OCI-LY1 (cell line): ENCODE measurements around the gene IKZF2.

Source experiments
- H2AFZ ChIP-seq: fragments of 200-600 bp; sonication (generic), shearing (Covaris generic); 2 replicates; pipeline ENCODE4 v1.6.0; 2014; ENCODE audit warnings: antibody characterized with exemption, mild to moderate bottlenecking, low read length
- H3F3A ChIP-seq: fragments of 200-600 bp; sonication (generic), shearing (Covaris generic); 2 replicates; pipeline ENCODE4 v1.6.0; 2014; ENCODE audit warnings: mild to moderate bottlenecking, antibody characterized with exemption, low read length, moderate library complexity; ENCODE audit not compliant: insufficient read depth
- H3K27ac ChIP-seq: fragments of 200-600 bp; sonication (generic); 2 replicates; pipeline ENCODE4 v1.5.1; 2014; ENCODE audit warnings: low read length, mixed run types, mild to moderate bottlenecking, low read depth; ENCODE audit not compliant: poor library complexity, severe bottlenecking
- H3K27me3 ChIP-seq: fragments of 200-600 bp; sonication (generic); 2 replicates; pipeline ENCODE4 v1.6.0; 2014; ENCODE audit warnings: antibody characterized with exemption, mild to moderate bottlenecking, low read length, moderate library complexity; ENCODE audit not compliant: insufficient read depth
- H3K36me3 ChIP-seq: fragments of 200-600 bp; sonication (generic); 2 replicates; pipeline ENCODE4 v1.6.1; 2014; ENCODE audit warnings: mild to moderate bottlenecking, antibody characterized with exemption, low read length, moderate library complexity, mixed read lengths; ENCODE audit not compliant: insufficient read depth
- H3K4me1 ChIP-seq: fragments of 200-600 bp; sonication (generic); 2 replicates; pipeline ENCODE4 v1.5.1; 2014; ENCODE audit warnings: mild to moderate bottlenecking, low read length, moderate library complexity; ENCODE audit not compliant: insufficient read depth, severe bottlenecking
- H3K4me2 ChIP-seq: fragments of 200-600 bp; sonication (generic), shearing (Covaris generic); 2 replicates; pipeline ENCODE4 v1.6.1; 2014; ENCODE audit warnings: low read length
- H3K4me3 ChIP-seq: fragments of 200-600 bp; sonication (generic); 2 replicates; pipeline ENCODE4 v1.5.1; 2014; ENCODE audit warnings: low read length, low read depth, mild to moderate bottlenecking, mixed read lengths; ENCODE audit not compliant: poor library complexity, severe bottlenecking
- H3K79me2 ChIP-seq: fragments of 200-600 bp; shearing (Covaris generic); 2 replicates; pipeline ENCODE4 v1.6.1; 2016; ENCODE audit warnings: mixed run types, low read length, mixed read lengths; ENCODE audit not compliant: insufficient read depth
- H3K9ac ChIP-seq: fragments of 200-600 bp; sonication (generic), shearing (Covaris generic); 2 replicates; pipeline ENCODE4 v1.6.1; 2014; ENCODE audit warnings: mild to moderate bottlenecking, low read length, mixed read lengths
- H3K9me2 ChIP-seq: fragments of 200-600 bp; sonication (generic), shearing (Covaris generic); 2 replicates; pipeline ENCODE4 v1.6.1; 2014; ENCODE audit warnings: low read depth, mild to moderate bottlenecking, low read length, mixed read lengths
- H3K9me3 ChIP-seq: fragments of 200-600 bp; shearing (Covaris generic); 2 replicates; pipeline ENCODE4 v1.6.1; 2014; ENCODE audit warnings: low read length, mixed read lengths
- H4K20me1 ChIP-seq: fragments of 200-600 bp; sonication (generic), shearing (Covaris generic); 2 replicates; pipeline ENCODE4 v1.6.0; 2016; ENCODE audit warnings: mild to moderate bottlenecking, low read length; ENCODE audit not compliant: insufficient read depth
- CTCF ChIP-seq: fragments of 200-600 bp; sonication (generic), shearing (Covaris generic); IDR thresholded peaks from 2 replicates; pipeline ENCODE4 v1.5.1; 2017; ENCODE audit warnings: mild to moderate bottlenecking, antibody characterized with exemption, low read length, moderate library complexity, mixed read lengths
- EZH2 ChIP-seq: fragments of 200-600 bp; sonication (generic), shearing (Covaris generic); IDR thresholded peaks from 2 replicates; pipeline ENCODE4 v1.8.0; 2017; ENCODE audit warnings: borderline replicate concordance, mixed run types, mild to moderate bottlenecking, antibody characterized with exemption, low read length, moderate library complexity, mixed read lengths

Gene IKZF2

GRCh38 chr2:213149294-213149875 lies 2.0 kb downstream of the IKZF2 start:
- TF ChIP-seq CTCF (peak; percentile 42; the same call in 1 of the 2 replicates), EZH2 (no peak)
- H3F3A ChIP-seq = no peaks in the 10 kb centered on the region
- no peaks in the 10 kb centered on the region for H3K27me3 ChIP-seq
- H3K9me2 ChIP-seq = no peaks in the 10 kb centered on the region
- H3K4me1 ChIP-seq = peaks cover 32% of the 10 kb centered on the region
- H3K4me2 ChIP-seq = peak overlapping the region; percentile 85
- H2AFZ ChIP-seq = no peak overlapping the region
- H3K79me2 ChIP-seq = peaks cover 81% of the 10 kb centered on the region
- H3K27ac ChIP-seq = peak overlapping the region; percentile 96
- H3K36me3 ChIP-seq = peaks cover 49% of the 10 kb centered on the region
- no peaks in the 10 kb centered on the region for H3K9me3 ChIP-seq
- peak overlapping the region; percentile 88 for H3K9ac ChIP-seq
- H3K4me3 ChIP-seq = peak overlapping the region; percentile 79
- no peaks in the 10 kb centered on the region for H4K20me1 ChIP-seq

GRCh38 chr2:213148572-213149261 lies 2.7 kb downstream of the IKZF2 start:
- Histone ChIP-seq H3K4me2 (peak overlapping the region; percentile 85), H3F3A (no peaks in the 10 kb centered on the region), H3K9me2 (no peaks in the 10 kb centered on the region), H3K79me2 (peaks cover 88% of the 10 kb centered on the region), H3K27ac (peak overlapping the region; percentile 96), H3K27me3 (no peaks in the 10 kb centered on the region), H3K4me1 (peaks cover 31% of the 10 kb centered on the region), H3K36me3 (peaks cover 55% of the 10 kb centered on the region), H3K9ac (peak overlapping the region; percentile 88), H4K20me1 (no peaks in the 10 kb centered on the region), H3K9me3 (no peaks in the 10 kb centered on the region), H3K4me3 (peak overlapping the region; percentile 79), H2AFZ (no peak overlapping the region)
- TF ChIP-seq CTCF = peak; percentile 26; the same call in 1 of the 2 replicates
- no peak for TF ChIP-seq EZH2

- TF ChIP-seq EZH2 = no peak
- no peak for TF ChIP-seq CTCF
- H3K36me3 ChIP-seq = peaks cover 66% of the 10 kb centered on the region
- H3K27ac ChIP-seq = peak overlapping the region; percentile 96
- no peaks in the 10 kb centered on the region for H3K9me3 ChIP-seq
- H3K4me2 ChIP-seq = peak overlapping the region; percentile 85
- H3K4me3 ChIP-seq = peak overlapping the region; percentile 79
- no peaks in the 10 kb centered on the region for H3F3A ChIP-seq
- peaks cover 3% of the 10 kb centered on the region; the same call in 1 of the 2 replicates for H4K20me1 ChIP-seq
- H3K4me1 ChIP-seq = peaks cover 32% of the 10 kb centered on the region
- H3K27me3 ChIP-seq = no peaks in the 10 kb centered on the region
- H3K9ac ChIP-seq = peak overlapping the region; percentile 88
- no peak overlapping the region for H2AFZ ChIP-seq
- H3K79me2 ChIP-seq = peaks cover 90% of the 10 kb centered on the region
- no peaks in the 10 kb centered on the region for H3K9me2 ChIP-seq
Measured at GRCh38 chr2:213147538-213147937, 3.9 kb downstream of the IKZF2 start.
